Psoas muscle (tissue), 8 donors: ENCODE measurements around the gene MSMO1. TPM values are rescaled to one million over a fixed set of nuclear protein-coding genes. Genes with fewer than 3 reads are reported as not detected.

Experiments
- ATAC-seq, 4 donors: fragments of 200-7000 bp; cut with Tn5 transposase; one replicate each; pipeline ENCODE4 v1.9.1; 2020; ENCODE audit warnings: moderate library complexity in 3 of 4, mild to moderate bottlenecking in 2 of 4
- DNase-seq, 2 donors: peaks; one replicate each; pipeline ENCODE4 v3.0.0-alpha.2; 2020
- H3K27ac ChIP-seq: fragments of 200-600 bp; one replicate; pipeline ENCODE4 v1.8.0; 2022
- H3K27me3 ChIP-seq, 3 donors: fragments of 200-600 bp in 1 of 3; one replicate each; pipeline versions ENCODE4 v1.6.1 to v1.8.0; 2013 to 2022; ENCODE audit warnings: low read length in 2 of 3, mild to moderate bottlenecking in 2 of 3, moderate library complexity in 1 of 3; ENCODE audit not compliant: insufficient read depth in 3 of 3
- H3K36me3 ChIP-seq, 2 donors: fragments of 200-600 bp in 1 of 2; one replicate each; pipeline versions ENCODE4 v1.6.1 to v1.8.0; 2013 to 2022; ENCODE audit warnings: low read depth in 1 of 2, mild to moderate bottlenecking in 1 of 2, moderate library complexity in 1 of 2; ENCODE audit not compliant: insufficient read depth in 1 of 2
- H3K4me1 ChIP-seq: fragments of 200-600 bp; one replicate; pipeline ENCODE4 v1.8.0; 2022
- H3K4me3 ChIP-seq: fragments of 200-600 bp; one replicate; pipeline ENCODE4 v1.8.0; 2022; ENCODE audit warnings: mild to moderate bottlenecking
- H3K9me3 ChIP-seq: fragments of 200-600 bp; one replicate; pipeline ENCODE4 v1.8.0; 2022
- CTCF ChIP-seq: fragments of 200-600 bp; IDR thresholded peaks from one replicate; pipeline ENCODE4 v1.8.0; 2022; ENCODE audit warnings: antibody characterized with exemption
- WGBS, 3 donors: extraction: QIAGEN DNeasy Blood & Tissue Kit; methylation state at CpG; one replicate each; pipeline versions ENCODE4 v1.1.6 to v1.1.7; 2013; 5-methylcytosine and 5-hydroxymethylcytosine counted together
- intact Hi-C, 2 donors: fragments of 100-400 bp; cut with DNase I; formaldehyde crosslinking; loops; one replicate each; pipeline versions ENCODE4 v1.11.0 to v1.14.2; 2022
- polyA plus RNA-seq, 3 donors: library from polyadenylated mRNA; stranded (reverse); fragments of 200-250 nt; gene quantifications; one replicate each; pipeline ENCODE4 v1.2.3, GENCODE V29; 2013
- total RNA-seq, 4 donors: library from RNA; stranded (reverse); fragmentation: NEBNext Ultra II Directional in 2 of 4; extraction: Animal tissue kit (Norgen Biotek cat#: 25700) in 2 of 4; gene quantifications; one replicate each; pipeline versions ENCODE4 v1.2.1 to v1.2.4, GENCODE V29; 2021 to 2023
- donor health status: healthy with polysubstance abuse.
- donor health status: DM: no; HTN: no; CAD: no; lungs with moderate emphysema.
- donor health status: Bipolar disorder and iron deficiency.
- donor health status: healthy.
- donor health status: DM: yes; HTN: yes; CAD: no.
- donor health status: DM: no; HTN: no; CAD: no.
- donor health status: DM: no; HTN: no; CAD: no.
- donor health status: DM: yes; HTN: yes; CAD: no.

MSMO1 gene
- total and polyA plus RNA-seq, 7 donors: 2.9 to 5.9 (median 4.4) TPM

DNA sequence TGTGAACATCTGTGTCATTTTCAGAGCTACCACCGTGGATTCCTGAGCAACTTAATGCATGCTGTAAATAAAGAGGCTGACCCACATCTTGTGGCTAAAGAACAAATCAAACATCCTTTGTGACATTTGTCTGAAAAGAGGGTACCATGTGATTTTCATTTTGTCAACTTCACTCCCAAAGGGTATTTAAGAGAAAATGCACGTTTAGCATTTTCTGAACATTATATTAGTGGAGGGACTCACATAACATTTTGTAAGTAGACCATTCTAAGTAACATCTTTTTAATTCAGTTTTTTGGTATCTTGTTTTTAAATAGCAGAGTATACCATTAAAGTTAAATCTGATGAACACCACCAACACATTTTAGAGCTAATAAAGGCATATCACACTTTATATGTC lies 34.3 kb downstream of the MSMO1 start:
- intact Hi-C loops: no loop called here
- WGBS, 3 donors: 63 to 66% (median 65%) methylated on average over 2 of the region's 2 CpGs
- peaks cover 0 to 7% (median 0%) of the 10 kb centered on the region in 3 donors for H3K27me3 ChIP-seq

DNA sequence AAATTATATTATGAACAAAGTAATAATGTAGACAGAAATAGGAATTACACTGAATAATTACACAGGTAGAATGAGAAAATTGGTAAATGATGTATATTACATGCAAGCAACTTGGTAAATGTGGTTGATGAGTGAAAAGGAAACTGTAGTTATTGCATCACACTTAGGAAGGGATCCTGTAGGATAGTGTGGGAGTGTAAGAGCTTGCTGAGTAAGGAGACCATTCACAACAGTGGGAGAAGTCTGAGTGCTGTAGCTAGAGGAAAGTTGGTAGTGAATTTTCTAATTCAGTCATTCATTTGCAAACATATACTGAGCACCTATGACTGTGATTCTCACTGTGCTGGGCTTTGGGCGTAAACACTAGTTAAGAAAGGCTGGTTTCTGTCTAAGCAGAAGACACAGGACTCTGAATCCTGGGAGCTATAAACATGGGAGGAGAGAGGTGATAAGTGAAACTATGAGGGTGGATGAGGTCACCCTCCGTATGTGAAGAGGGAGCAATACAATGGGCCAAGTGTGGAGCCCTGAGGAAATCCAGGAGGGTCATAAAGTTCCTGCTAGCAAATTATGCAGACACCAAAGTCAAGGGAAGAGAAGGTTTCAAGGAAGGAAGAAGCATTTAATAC lies 37.1 kb downstream of the MSMO1 start:
- Histone ChIP-seq H3K9me3 (no peaks in the 10 kb centered on the region), H3K4me1 (no peaks in the 10 kb centered on the region), H3K4me3 (no peak overlapping the region), H3K27me3 (peaks cover 0 to 7% (median 0%) of the 10 kb centered on the region in 3 donors), H3K36me3 (no peaks in the 10 kb centered on the region), H3K27ac (no peak overlapping the region)
- intact Hi-C loops: no loop called here
- TF ChIP-seq CTCF: no peak
- 57 to 68% (median 59%) methylated on average over 2 of the region's 2 CpGs for WGBS, 3 donors
- DNase-seq (no peak), ATAC-seq (no peak)

More for the DNA sequence above, 34.3 kb downstream of the MSMO1 start:
- no peak overlapping the region for H3K27ac ChIP-seq
- DNase-seq (no peak), ATAC-seq (no peak)
- no peaks in the 10 kb centered on the region for H3K9me3 ChIP-seq
- TF ChIP-seq CTCF: no peak
- H3K36me3 ChIP-seq: no peaks in the 10 kb centered on the region
- H3K4me3 ChIP-seq: no peak overlapping the region
- no peaks in the 10 kb centered on the region for H3K4me1 ChIP-seq

DNA sequence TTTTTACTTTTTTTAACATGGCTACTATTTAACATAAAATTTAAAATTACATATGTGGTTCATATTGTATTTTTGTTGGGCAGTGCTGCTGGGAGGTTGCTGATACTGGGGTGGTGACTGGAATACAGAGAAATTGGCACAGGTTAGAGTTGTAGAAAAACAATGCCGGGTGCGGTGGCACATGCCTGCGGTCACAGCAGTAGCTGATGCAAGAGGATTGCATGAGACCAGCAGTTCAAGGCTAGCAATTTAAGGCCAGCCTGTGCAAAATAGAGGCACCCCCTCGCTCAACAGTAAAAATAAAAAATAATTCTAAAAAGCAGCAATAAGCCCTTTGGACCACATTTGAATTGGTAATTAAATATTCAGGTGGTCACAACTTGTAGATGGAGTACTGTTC lies 39.6 kb downstream of the MSMO1 start:
- H3K36me3 ChIP-seq: no peaks in the 10 kb centered on the region
- 76 to 81% (median 79%) methylated on average over 4 of the region's 4 CpGs for WGBS, 3 donors
- TF ChIP-seq CTCF: no peak
- no peak overlapping the region for H3K4me3 ChIP-seq
- DNase-seq (no peak), ATAC-seq (no peak)
- H3K9me3 ChIP-seq: peaks cover 3% of the 10 kb centered on the region
- intact Hi-C loops: no loop called here
- H3K27me3 ChIP-seq: no peaks in the 10 kb centered on the region
- no peak overlapping the region for H3K27ac ChIP-seq
- no peaks in the 10 kb centered on the region for H3K4me1 ChIP-seq

GRCh38 chr4:165368114-165368513 lies 40.6 kb downstream of the MSMO1 start:
- no peak for ATAC-seq
- intact Hi-C loops: no loop called here
- H3K9me3 ChIP-seq: peaks cover 3% of the 10 kb centered on the region
- DNase-seq: no peak
- no peak overlapping the region for H3K27ac ChIP-seq
- no peaks in the 10 kb centered on the region for H3K36me3 ChIP-seq
- no peaks in the 10 kb centered on the region for H3K27me3 ChIP-seq
- H3K4me1 ChIP-seq: no peaks in the 10 kb centered on the region
- WGBS, 3 donors: 64 to 89% (median 88%) methylated on average over 1 of the region's 1 CpG
- no peak overlapping the region for H3K4me3 ChIP-seq
- TF ChIP-seq CTCF: no peak

GRCh38 chr4:165368567-165368966 lies 41.1 kb downstream of the MSMO1 start:
- Histone ChIP-seq H3K27ac (no peak overlapping the region), H3K4me1 (no peaks in the 10 kb centered on the region), H3K4me3 (no peak overlapping the region), H3K27me3 (no peaks in the 10 kb centered on the region), H3K9me3 (peaks cover 3% of the 10 kb centered on the region), H3K36me3 (no peaks in the 10 kb centered on the region)
- WGBS, 3 donors: 83 to 97% (median 83%) methylated on average over 1 of the region's 1 CpG
- ATAC-seq (no peak), DNase-seq (no peak)
- intact Hi-C loops: no loop called here
- TF ChIP-seq CTCF: no peak
